ACC112 (cell line): ENCODE data around the gene TASP1.

Experiments
- H2AFZ ChIP-seq: fragments of 200-600 bp; sonication (generic); one replicate; pipeline ENCODE4 v1.6.0; 2017; ENCODE audit warnings: antibody characterized with exemption, low read length; ENCODE audit not compliant: unreplicated experiment
- H3K27ac ChIP-seq: fragments of 200-600 bp; sonication (generic); 2 replicates; pipeline ENCODE4 v1.5.1; 2014; ENCODE audit warnings: low read depth, mild to moderate bottlenecking, antibody characterized with exemption, low read length, moderate library complexity
- H3K27me3 ChIP-seq: fragments of 200-600 bp; sonication (generic); 2 replicates; pipeline ENCODE4 v1.6.1; 2014; ENCODE audit warnings: mild to moderate bottlenecking, antibody characterized with exemption, low read length, moderate library complexity, mixed read lengths; ENCODE audit not compliant: insufficient read depth
- H3K36me3 ChIP-seq: fragments of 200-600 bp; sonication (generic); 2 replicates; pipeline ENCODE4 v1.6.1; 2016; ENCODE audit warnings: mild to moderate bottlenecking, antibody characterized with exemption, low read length, moderate library complexity, mixed read lengths; ENCODE audit not compliant: insufficient read depth
- H3K4me1 ChIP-seq: fragments of 200-600 bp; sonication (generic); one replicate; pipeline ENCODE4 v1.6.1; 2016; ENCODE audit warnings: low read length, mixed read lengths; ENCODE audit not compliant: insufficient read depth, unreplicated experiment, control insufficient read depth
- H3K4me3 ChIP-seq: fragments of 200-600 bp; sonication (generic); 2 replicates; pipeline ENCODE4 v1.5.1; 2014; ENCODE audit warnings: mild to moderate bottlenecking, low read depth, low read length
- H3K79me2 ChIP-seq: fragments of 200-600 bp; sonication (generic); one replicate; pipeline ENCODE4 v1.6.0; 2016; ENCODE audit warnings: low read length; ENCODE audit not compliant: control insufficient read depth, unreplicated experiment, insufficient read depth

TASP1 gene

GRCh38 chr20:13449868-13450434 is 188.8 kb downstream of the TASP1 start:
- Histone ChIP-seq H2AFZ (no peak overlapping the region), H3K4me1 (no peaks in the 10 kb centered on the region), H3K27me3 (no peaks in the 10 kb centered on the region), H3K27ac (no peak overlapping the region), H3K36me3 (0 out of 2 replicates have a peak, but pooled peaks cover 6% of the 10 kb centered on the region), H3K4me3 (no peak overlapping the region), H3K79me2 (no peaks in the 10 kb centered on the region)

- Histone ChIP-seq H3K4me1 (no peaks in the 10 kb centered on the region), H3K4me3 (no peak overlapping the region), H3K79me2 (no peaks in the 10 kb centered on the region), H3K27ac (no peak overlapping the region), H3K27me3 (no peaks in the 10 kb centered on the region), H3K36me3 (no peaks in the 10 kb centered on the region), H2AFZ (no peak overlapping the region)
Measured at GRCh38 chr20:13447385-13448180, 191.1 kb downstream of the TASP1 start.

DNA sequence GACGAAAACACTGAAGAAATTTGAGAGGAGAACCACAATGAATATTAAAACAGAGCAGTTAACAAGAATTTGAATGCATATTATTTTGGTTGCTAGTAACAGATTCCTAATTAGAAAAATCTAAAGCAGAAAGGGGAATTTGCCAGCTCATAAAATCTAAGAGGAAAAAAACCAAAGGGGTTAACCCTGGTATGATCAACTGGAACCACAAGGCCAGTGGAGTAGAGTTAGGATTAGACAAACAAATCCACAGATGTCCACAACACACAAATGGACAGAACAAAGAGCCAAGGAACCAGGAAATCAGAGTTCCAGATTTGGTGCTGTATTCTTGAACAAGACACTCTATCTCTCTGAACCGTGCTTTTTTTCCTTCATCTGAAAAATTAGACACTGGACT is 195.0 kb downstream of the TASP1 start:
- no peaks in the 10 kb centered on the region for H3K4me1 ChIP-seq
- no peak overlapping the region for H2AFZ ChIP-seq
- H3K36me3 ChIP-seq, result no peaks in the 10 kb centered on the region
- no peaks in the 10 kb centered on the region for H3K27me3 ChIP-seq
- H3K79me2 ChIP-seq, result no peaks in the 10 kb centered on the region
- H3K4me3 ChIP-seq, result no peak overlapping the region
- no peak overlapping the region for H3K27ac ChIP-seq

DNA sequence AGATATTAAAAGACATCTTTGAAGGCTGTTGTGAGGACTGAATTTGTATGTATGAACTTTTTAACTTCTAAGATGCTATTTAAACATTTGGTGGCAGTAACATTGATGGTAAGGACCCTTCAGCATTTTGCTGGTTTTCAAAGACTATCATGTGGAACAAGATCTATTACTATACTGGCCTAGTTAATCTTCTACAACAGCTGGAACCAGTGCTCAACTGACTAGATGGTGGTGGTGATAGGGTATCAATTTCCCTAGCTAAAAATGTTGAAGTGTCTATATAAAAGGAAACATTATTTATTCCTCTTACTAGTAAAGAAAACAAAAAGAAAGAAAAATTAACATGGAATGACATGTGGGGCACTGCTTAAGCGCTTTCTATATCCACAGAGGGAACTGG is 195.7 kb downstream of the TASP1 start:
- Histone ChIP-seq H3K27me3 (no peaks in the 10 kb centered on the region), H3K36me3 (no peaks in the 10 kb centered on the region), H3K4me1 (no peaks in the 10 kb centered on the region), H3K4me3 (no peak overlapping the region), H3K79me2 (no peaks in the 10 kb centered on the region), H3K27ac (no peak overlapping the region), H2AFZ (no peak overlapping the region)

DNA sequence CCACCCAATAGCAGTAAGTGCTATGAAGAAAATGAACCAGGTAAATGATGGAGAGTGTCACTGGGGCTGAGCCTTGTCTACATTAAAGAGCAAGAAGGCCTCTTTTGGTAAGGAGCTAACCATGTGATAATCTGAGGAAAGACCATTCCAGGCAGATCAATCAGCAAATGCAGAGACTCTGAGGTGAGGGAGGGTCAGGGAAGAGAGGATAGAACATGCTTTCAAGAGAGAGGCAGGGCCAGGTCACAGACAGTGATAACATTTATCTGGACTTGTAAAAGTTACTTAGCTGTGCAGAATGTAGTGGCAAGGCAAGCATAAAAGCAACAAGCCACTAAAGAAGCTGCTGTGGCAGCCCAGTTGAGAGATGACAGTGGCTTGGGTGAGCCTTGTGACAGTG is 197.3 kb downstream of the TASP1 start:
- Histone ChIP-seq H3K36me3 (no peaks in the 10 kb centered on the region), H3K79me2 (no peaks in the 10 kb centered on the region), H3K27me3 (no peaks in the 10 kb centered on the region), H3K4me1 (no peaks in the 10 kb centered on the region), H2AFZ (no peak overlapping the region), H3K27ac (no peak overlapping the region), H3K4me3 (no peak overlapping the region)

GRCh38 chr20:13436530-13436929 is 202.2 kb downstream of the TASP1 start:
- no peaks in the 10 kb centered on the region for H3K27me3 ChIP-seq
- no peaks in the 10 kb centered on the region for H3K4me1 ChIP-seq
- no peaks in the 10 kb centered on the region for H3K79me2 ChIP-seq
- no peak overlapping the region for H3K27ac ChIP-seq
- H3K4me3 ChIP-seq, result no peak overlapping the region
- no peaks in the 10 kb centered on the region for H3K36me3 ChIP-seq
- H2AFZ ChIP-seq, result no peak overlapping the region

GRCh38 chr20:13432126-13432525 is 206.6 kb downstream of the TASP1 start:
- Histone ChIP-seq H3K27ac (no peak overlapping the region), H3K4me1 (no peaks in the 10 kb centered on the region), H3K36me3 (no peaks in the 10 kb centered on the region), H3K27me3 (no peaks in the 10 kb centered on the region), H3K79me2 (no peaks in the 10 kb centered on the region), H2AFZ (no peak overlapping the region), H3K4me3 (no peak overlapping the region)

- Histone ChIP-seq H3K79me2 (no peaks in the 10 kb centered on the region), H3K36me3 (no peaks in the 10 kb centered on the region), H3K27ac (no peak overlapping the region)
Measured at GRCh38 chr20:13430346-13431002, 208.3 kb downstream of the TASP1 start.

DNA sequence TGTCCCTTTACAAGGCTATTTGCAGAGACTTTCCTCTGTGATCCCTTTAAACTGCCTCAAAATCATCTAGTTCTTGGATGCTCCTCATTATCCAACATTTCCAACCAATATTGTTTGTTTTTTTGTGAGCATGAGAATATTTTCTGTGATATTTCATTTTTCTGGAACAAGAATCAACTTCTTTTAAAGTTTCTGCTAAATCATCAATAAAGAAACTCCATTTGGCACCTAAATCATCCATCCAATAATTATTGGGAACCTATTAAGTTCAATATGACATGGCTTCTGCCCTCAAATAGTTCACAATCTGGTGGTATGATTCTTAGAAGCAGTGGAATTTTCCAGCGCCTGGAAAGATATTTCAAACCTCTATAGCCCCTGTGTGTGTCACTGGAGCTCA is 210.0 kb downstream of the TASP1 start:
- Histone ChIP-seq H3K4me1 (no peaks in the 10 kb centered on the region), H3K27ac (no peak overlapping the region), H3K4me3 (no peak overlapping the region), H2AFZ (no peak overlapping the region), H3K36me3 (no peaks in the 10 kb centered on the region), H3K79me2 (no peaks in the 10 kb centered on the region), H3K27me3 (no peaks in the 10 kb centered on the region)

More at GRCh38 chr20:13430346-13431002, 208.3 kb downstream of the TASP1 start:
- H3K4me1 ChIP-seq, result no peaks in the 10 kb centered on the region
- H3K4me3 ChIP-seq, result no peak overlapping the region
- H3K27me3 ChIP-seq, result no peaks in the 10 kb centered on the region
- H2AFZ ChIP-seq, result no peak overlapping the region

GRCh38 chr20:13426870-13427269 is 211.9 kb downstream of the TASP1 start:
- H3K36me3 ChIP-seq, result no peaks in the 10 kb centered on the region
- H3K79me2 ChIP-seq, result no peaks in the 10 kb centered on the region
- no peaks in the 10 kb centered on the region for H3K27me3 ChIP-seq
- no peaks in the 10 kb centered on the region for H3K4me1 ChIP-seq
- no peak overlapping the region for H3K4me3 ChIP-seq
- H2AFZ ChIP-seq, result no peak overlapping the region
- no peak overlapping the region for H3K27ac ChIP-seq
